Prostate gland (tissue), 2 donors: Measurements from ENCODE around the gene RASA1. TPM values are rescaled to one million over a fixed set of nuclear protein-coding genes. Genes with fewer than 3 reads are reported as not detected.

Source experiments
- DNase-seq: peaks from one replicate; pipeline ENCODE4 v3.0.0-alpha.2; 2019; ENCODE audit warnings: low spot score
- H3K27ac ChIP-seq, 2 donors: fragments of 200-600 bp; sonication (generic); 2 replicates each; pipeline ENCODE4 v1.5.1; 2017 to 2019
- H3K27me3 ChIP-seq: fragments of 200-600 bp; sonication (generic); replicated peaks from 2 replicates; pipeline ENCODE4 v1.5.1; 2019; ENCODE audit not compliant: insufficient read depth
- H3K36me3 ChIP-seq, 2 donors: fragments of 200-600 bp; sonication (generic); 1 replicate in 1 of 2; 2 replicates in 1 of 2; pipeline versions ENCODE4 v1.5.1 to v1.8.1; 2017 to 2019
- H3K4me1 ChIP-seq: fragments of 200-600 bp; sonication (generic); replicated peaks from 2 replicates; pipeline ENCODE4 v1.5.1; 2019
- H3K4me3 ChIP-seq, 2 donors: fragments of 200-600 bp; sonication (generic); 2 replicates each; pipeline ENCODE4 v1.5.1; 2017 to 2019
- H3K9me3 ChIP-seq: fragments of 200-600 bp; sonication (generic); 2 replicates; pipeline ENCODE4 v1.5.1; 2017
- CTCF ChIP-seq, 4 experiments: fragments of 200-600 bp in 2 of 4; fragments of 450-650 bp in 2 of 4; sonication (generic) in 2 of 4; IDR thresholded peaks; 1 replicate in 3 of 4; 2 replicates in 1 of 4; pipeline ENCODE4 v1.5.1; 2016 to 2019; ENCODE audit warnings: antibody characterized with exemption in 4 of 4, mild to moderate bottlenecking in 2 of 4, moderate library complexity in 2 of 4
- POLR2A ChIP-seq: fragments of 450-650 bp; IDR thresholded peaks from one replicate; pipeline ENCODE4 v1.6.1; 2016; ENCODE audit warnings: antibody characterized with exemption, mild to moderate bottlenecking
- POLR2AphosphoS5 ChIP-seq: sonication (generic); formaldehyde crosslinking; IDR thresholded peaks from one replicate; pipeline ENCODE4 v1.6.1; 2017; ENCODE audit warnings: antibody characterized with exemption
- WGBS: methylation state at CpG from one replicate; pipeline ENCODE4 v1.1.5; 2018; 5-methylcytosine and 5-hydroxymethylcytosine counted together
- intact Hi-C: fragments of 100-400 bp; cut with DNase I; formaldehyde crosslinking; loops from one replicate; pipeline ENCODE4 v1.14.2; 2022
- total RNA-seq, 2 donors: library from RNA; depleted of rRNA; stranded (reverse); fragments of >200 nt; gene quantifications; one replicate each; pipeline ENCODE4 v1.1.0, GENCODE V29; 2016

The RASA1 gene
- total RNA-seq, 2 donors from 2014 or later: 22.2 to 36.8 TPM

- Histone ChIP-seq H3K36me3 (no peaks in the 10 kb centered on the region), H3K27ac (no peak overlapping the region), H3K9me3 (no peaks in the 10 kb centered on the region), H3K4me1 (no peaks in the 10 kb centered on the region), H3K4me3 (no peak overlapping the region), H3K27me3 (no peaks in the 10 kb centered on the region)
- no peak for DNase-seq
- TF ChIP-seq POLR2A (no peak), CTCF (IDR thresholded peaks at IDR 0.05) (no peak)
- 95% methylated on average over 3 of the region's 3 CpGs for WGBS
- intact Hi-C loops: no loop called here
These were observed 122.4 kb downstream of the RASA1 start for GRCh38 chr5:87390075-87390474.

- TF ChIP-seq CTCF (IDR thresholded peaks at IDR 0.05) (no peak), POLR2A (no peak), POLR2AphosphoS5 (no peak)
- DNase-seq: no peak
- Histone ChIP-seq H3K36me3 (no peaks in the 10 kb centered on the region), H3K4me3 (no peak overlapping the region), H3K4me1 (no peaks in the 10 kb centered on the region), H3K9me3 (no peaks in the 10 kb centered on the region), H3K27ac (no peak overlapping the region), H3K27me3 (no peaks in the 10 kb centered on the region)
- intact Hi-C loops: no loop called here
- 79% methylated on average over 5 of the region's 5 CpGs for WGBS
These were observed 123.0 kb downstream of the RASA1 start for GRCh38 chr5:87390576-87391199.

- intact Hi-C loops: no loop called here
- Histone ChIP-seq H3K27me3 (no peaks in the 10 kb centered on the region), H3K27ac (no peak overlapping the region), H3K4me1 (no peaks in the 10 kb centered on the region), H3K4me3 (no peak overlapping the region), H3K9me3 (no peaks in the 10 kb centered on the region), H3K36me3 (no peaks in the 10 kb centered on the region)
- WGBS: 88% methylated on average over 1 of the region's 1 CpG
- DNase-seq: no peak
- TF ChIP-seq POLR2A (no peak), CTCF (IDR thresholded peaks at IDR 0.05) (no peak), POLR2AphosphoS5 (no peak)
These were observed 124.5 kb downstream of the RASA1 start for GRCh38 chr5:87392170-87392569.

- intact Hi-C loops: no loop called here
- H3K4me1 ChIP-seq: no peaks in the 10 kb centered on the region
- 42% methylated on average over 4 of the region's 4 CpGs for WGBS
These were observed 125.1 kb downstream of the RASA1 start for GRCh38 chr5:87392801-87393200.

More at GRCh38 chr5:87392801-87393200, 125.1 kb downstream of the RASA1 start:
- DNase-seq: no peak
- Histone ChIP-seq H3K9me3 (no peaks in the 10 kb centered on the region), H3K4me3 (no peak overlapping the region), H3K27ac (no peak overlapping the region), H3K27me3 (no peaks in the 10 kb centered on the region), H3K36me3 (no peaks in the 10 kb centered on the region)
- TF ChIP-seq POLR2AphosphoS5 (no peak), CTCF (IDR thresholded peaks at IDR 0.05) (no peak), POLR2A (no peak)
